GM23248 (cell line): ENCODE measurements around the gene TMEM156.

ENCODE experiments used
- EZH2 ChIP-seq: fragments of 200-600 bp; sonication (generic); IDR thresholded peaks from 2 replicates; pipeline ENCODE4 v1.6.1; 2018; ENCODE audit warnings: antibody characterized with exemption, mild to moderate bottlenecking; ENCODE audit not compliant: insufficient read depth, poor library complexity, severe bottlenecking
- EZH2phosphoT487 ChIP-seq: fragments of 200-600 bp; sonication (generic); IDR thresholded peaks from 2 replicates; pipeline ENCODE4 v1.6.1; 2018; ENCODE audit warnings: antibody characterized with exemption, moderate library complexity, mild to moderate bottlenecking, low read depth; ENCODE audit not compliant: insufficient read depth

DNA sequence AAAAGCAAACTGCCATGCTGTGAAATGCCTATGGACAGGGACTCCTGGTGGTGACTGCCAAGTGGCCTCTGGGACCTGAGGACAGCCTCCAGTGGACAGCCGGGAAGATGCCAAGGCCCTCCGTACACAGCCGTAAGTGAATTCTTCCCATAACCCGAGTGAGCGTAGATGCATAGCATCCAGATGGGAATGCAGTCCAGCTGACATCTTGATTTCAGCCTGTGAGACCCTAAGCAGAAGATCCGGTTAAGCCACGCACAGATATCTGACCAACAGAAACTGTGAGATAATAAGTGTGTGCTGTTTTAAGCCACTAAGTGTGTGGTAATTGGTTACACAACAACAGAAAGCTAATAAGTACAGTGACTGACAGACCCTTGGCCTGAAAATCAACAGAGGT lies 55.9 kb downstream of the TMEM156 start:
- TF ChIP-seq EZH2phosphoT487 (no peak), EZH2 (no peak)
